Superior temporal gyrus (tissue), 1 donor: ENCODE results near the gene SBK3.
"Not testable (repeated sequence)": the region's sequence is repeated elsewhere in the genome, so short reads cannot be mapped to it uniquely, and the experiment has no call there.

Experiments
- DNase-seq: peaks from one replicate; pipeline ENCODE4 v3.0.0-alpha.2; 2016; ENCODE audit errors: extremely low spot score

The SBK3 gene

GRCh38 chr19:55519451-55520311 lies 25.7 kb downstream of the SBK3 start:
- DNase-seq: no peak

GRCh38 chr19:55516878-55517620 lies 28.3 kb downstream of the SBK3 start:
- peak; percentile 95 for DNase-seq

- DNase-seq: no peak
Observed at GRCh38 chr19:55508120-55508519, 37.2 kb downstream of the SBK3 start.

- DNase-seq: no peak
Observed at GRCh38 chr19:55504981-55505380, 40.4 kb downstream of the SBK3 start.

GRCh38 chr19:55504252-55504603 lies 41.1 kb downstream of the SBK3 start:
- DNase-seq: no peak

GRCh38 chr19:55503502-55504251 lies 41.7 kb downstream of the SBK3 start:
- DNase-seq: peak; percentile 98

GRCh38 chr19:55503157-55503501 lies 42.2 kb downstream of the SBK3 start:
- no peak for DNase-seq

- DNase-seq: no peak
Observed at GRCh38 chr19:55502197-55502952, 43.0 kb downstream of the SBK3 start.

- DNase-seq: no peak
Observed at GRCh38 chr19:55500368-55500952, 44.9 kb downstream of the SBK3 start.

GRCh38 chr19:55498246-55498840 lies 47.0 kb downstream of the SBK3 start:
- DNase-seq: no peak

- DNase-seq: no peak
Observed at GRCh38 chr19:55497763-55498162, 47.6 kb downstream of the SBK3 start.

- not testable (repeated sequence) for DNase-seq
Observed at GRCh38 chr19:55496820-55497219, 48.5 kb downstream of the SBK3 start.

GRCh38 chr19:55495646-55496349 lies 49.5 kb downstream of the SBK3 start:
- DNase-seq: no peak

- no peak for DNase-seq
Observed at GRCh38 chr19:55494172-55494761, 51.1 kb downstream of the SBK3 start.

GRCh38 chr19:55493645-55494171 lies 51.6 kb downstream of the SBK3 start:
- no peak for DNase-seq

GRCh38 chr19:55493052-55493644 lies 52.2 kb downstream of the SBK3 start:
- no peak for DNase-seq

- DNase-seq: no peak
Observed at GRCh38 chr19:55492362-55492944, 52.9 kb downstream of the SBK3 start.

- no peak for DNase-seq
Observed at GRCh38 chr19:55491546-55492360, 53.6 kb downstream of the SBK3 start.
